OCI-LY1 (cell line): ENCODE data around the gene VPS41.

Source experiments
- H2AFZ ChIP-seq: fragments of 200-600 bp; sonication (generic), shearing (Covaris generic); 2 replicates; pipeline ENCODE4 v1.6.0; 2014; ENCODE audit warnings: antibody characterized with exemption, mild to moderate bottlenecking, low read length
- H3F3A ChIP-seq: fragments of 200-600 bp; sonication (generic), shearing (Covaris generic); 2 replicates; pipeline ENCODE4 v1.6.0; 2014; ENCODE audit warnings: mild to moderate bottlenecking, antibody characterized with exemption, low read length, moderate library complexity; ENCODE audit not compliant: insufficient read depth
- H3K27ac ChIP-seq: fragments of 200-600 bp; sonication (generic); 2 replicates; pipeline ENCODE4 v1.5.1; 2014; ENCODE audit warnings: low read length, mixed run types, mild to moderate bottlenecking, low read depth; ENCODE audit not compliant: poor library complexity, severe bottlenecking
- H3K27me3 ChIP-seq: fragments of 200-600 bp; sonication (generic); 2 replicates; pipeline ENCODE4 v1.6.0; 2014; ENCODE audit warnings: antibody characterized with exemption, mild to moderate bottlenecking, low read length, moderate library complexity; ENCODE audit not compliant: insufficient read depth
- H3K36me3 ChIP-seq: fragments of 200-600 bp; sonication (generic); 2 replicates; pipeline ENCODE4 v1.6.1; 2014; ENCODE audit warnings: mild to moderate bottlenecking, antibody characterized with exemption, low read length, moderate library complexity, mixed read lengths; ENCODE audit not compliant: insufficient read depth
- H3K4me1 ChIP-seq: fragments of 200-600 bp; sonication (generic); 2 replicates; pipeline ENCODE4 v1.5.1; 2014; ENCODE audit warnings: mild to moderate bottlenecking, low read length, moderate library complexity; ENCODE audit not compliant: insufficient read depth, severe bottlenecking
- H3K4me2 ChIP-seq: fragments of 200-600 bp; sonication (generic), shearing (Covaris generic); 2 replicates; pipeline ENCODE4 v1.6.1; 2014; ENCODE audit warnings: low read length
- H3K4me3 ChIP-seq: fragments of 200-600 bp; sonication (generic); 2 replicates; pipeline ENCODE4 v1.5.1; 2014; ENCODE audit warnings: low read length, low read depth, mild to moderate bottlenecking, mixed read lengths; ENCODE audit not compliant: poor library complexity, severe bottlenecking
- H3K79me2 ChIP-seq: fragments of 200-600 bp; shearing (Covaris generic); 2 replicates; pipeline ENCODE4 v1.6.1; 2016; ENCODE audit warnings: mixed run types, low read length, mixed read lengths; ENCODE audit not compliant: insufficient read depth
- H3K9ac ChIP-seq: fragments of 200-600 bp; sonication (generic), shearing (Covaris generic); 2 replicates; pipeline ENCODE4 v1.6.1; 2014; ENCODE audit warnings: mild to moderate bottlenecking, low read length, mixed read lengths
- H3K9me2 ChIP-seq: fragments of 200-600 bp; sonication (generic), shearing (Covaris generic); 2 replicates; pipeline ENCODE4 v1.6.1; 2014; ENCODE audit warnings: low read depth, mild to moderate bottlenecking, low read length, mixed read lengths
- H3K9me3 ChIP-seq: fragments of 200-600 bp; shearing (Covaris generic); 2 replicates; pipeline ENCODE4 v1.6.1; 2014; ENCODE audit warnings: low read length, mixed read lengths
- H4K20me1 ChIP-seq: fragments of 200-600 bp; sonication (generic), shearing (Covaris generic); 2 replicates; pipeline ENCODE4 v1.6.0; 2016; ENCODE audit warnings: mild to moderate bottlenecking, low read length; ENCODE audit not compliant: insufficient read depth
- EZH2 ChIP-seq: fragments of 200-600 bp; sonication (generic), shearing (Covaris generic); IDR thresholded peaks from 2 replicates; pipeline ENCODE4 v1.8.0; 2017; ENCODE audit warnings: borderline replicate concordance, mixed run types, mild to moderate bottlenecking, antibody characterized with exemption, low read length, moderate library complexity, mixed read lengths
- TF ChIP-seq, protein P1 (sequence below): fragments of 200-600 bp; sonication (generic), shearing (Covaris generic); IDR thresholded peaks from 2 replicates; pipeline ENCODE4 v1.5.1; 2017; ENCODE audit warnings: mild to moderate bottlenecking, antibody characterized with exemption, low read length, moderate library complexity, mixed read lengths

VPS41 gene

DNA sequence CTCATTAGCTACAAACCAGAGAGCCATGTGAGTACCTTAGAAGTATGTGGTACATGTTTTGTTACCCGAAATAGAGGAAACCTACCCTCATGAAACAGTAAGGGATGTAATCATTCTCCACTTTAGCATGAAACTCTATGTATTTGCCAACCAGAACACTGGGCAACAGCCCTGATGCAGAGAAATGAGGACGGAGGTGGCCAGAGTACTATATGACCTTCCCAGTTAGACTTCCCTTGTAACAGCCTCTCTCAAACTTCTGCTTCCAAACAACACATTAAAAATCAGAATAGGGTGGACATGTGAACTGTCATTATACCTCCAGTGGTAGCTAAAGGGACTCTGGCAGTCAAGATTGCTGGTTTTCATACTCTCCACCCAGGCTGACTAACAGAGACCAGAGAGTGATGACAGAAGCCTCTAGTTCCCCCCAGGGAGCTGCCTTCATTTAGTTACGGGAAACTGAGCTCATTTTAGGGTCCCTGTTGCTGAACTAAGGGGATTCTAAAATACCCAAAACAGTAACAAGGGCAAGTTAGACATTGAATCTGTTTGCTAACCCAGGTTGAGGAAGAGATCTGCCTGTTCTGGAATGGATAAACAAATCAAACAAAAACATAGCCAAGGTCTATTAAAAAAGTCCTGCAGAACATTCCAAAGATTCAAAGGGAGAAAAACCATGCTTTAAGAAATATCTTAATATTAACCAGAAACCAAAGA lies 83.1 kb downstream of the VPS41 start:
- Histone ChIP-seq H3K79me2 (no peaks in the 10 kb centered on the region), H2AFZ (no peak overlapping the region), H3K4me3 (no peak overlapping the region), H3K36me3 (no peaks in the 10 kb centered on the region), H3K4me2 (no peak overlapping the region), H3K9me2 (no peaks in the 10 kb centered on the region), H3K27ac (no peak overlapping the region), H4K20me1 (no peaks in the 10 kb centered on the region), H3K9ac (no peak overlapping the region), H3K4me1 (peaks cover 10% of the 10 kb centered on the region), H3K9me3 (no peaks in the 10 kb centered on the region), H3K27me3 (no peaks in the 10 kb centered on the region), H3F3A (no peaks in the 10 kb centered on the region)
- TF ChIP-seq, protein P1, sequence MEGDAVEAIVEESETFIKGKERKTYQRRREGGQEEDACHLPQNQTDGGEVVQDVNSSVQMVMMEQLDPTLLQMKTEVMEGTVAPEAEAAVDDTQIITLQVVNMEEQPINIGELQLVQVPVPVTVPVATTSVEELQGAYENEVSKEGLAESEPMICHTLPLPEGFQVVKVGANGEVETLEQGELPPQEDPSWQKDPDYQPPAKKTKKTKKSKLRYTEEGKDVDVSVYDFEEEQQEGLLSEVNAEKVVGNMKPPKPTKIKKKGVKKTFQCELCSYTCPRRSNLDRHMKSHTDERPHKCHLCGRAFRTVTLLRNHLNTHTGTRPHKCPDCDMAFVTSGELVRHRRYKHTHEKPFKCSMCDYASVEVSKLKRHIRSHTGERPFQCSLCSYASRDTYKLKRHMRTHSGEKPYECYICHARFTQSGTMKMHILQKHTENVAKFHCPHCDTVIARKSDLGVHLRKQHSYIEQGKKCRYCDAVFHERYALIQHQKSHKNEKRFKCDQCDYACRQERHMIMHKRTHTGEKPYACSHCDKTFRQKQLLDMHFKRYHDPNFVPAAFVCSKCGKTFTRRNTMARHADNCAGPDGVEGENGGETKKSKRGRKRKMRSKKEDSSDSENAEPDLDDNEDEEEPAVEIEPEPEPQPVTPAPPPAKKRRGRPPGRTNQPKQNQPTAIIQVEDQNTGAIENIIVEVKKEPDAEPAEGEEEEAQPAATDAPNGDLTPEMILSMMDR, result no peak
- no peak for TF ChIP-seq EZH2

DNA sequence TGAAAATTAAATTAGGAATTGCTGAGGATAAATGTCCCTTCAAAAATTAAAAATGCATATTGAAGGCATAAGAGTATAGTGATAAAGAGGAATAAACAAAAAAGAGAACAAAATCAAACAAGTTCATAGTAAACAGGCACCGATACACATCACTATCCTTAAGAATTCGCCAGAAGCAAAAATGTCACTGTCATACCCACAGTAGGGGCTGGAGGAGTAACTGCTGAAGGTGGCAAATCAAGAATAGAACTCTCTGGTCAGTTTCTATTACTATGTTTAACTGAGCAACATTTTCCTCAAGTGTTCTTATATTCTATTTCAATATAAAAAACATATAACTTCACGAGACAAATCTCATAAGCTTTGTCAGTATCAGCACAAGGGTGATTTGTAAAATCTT lies 84.0 kb downstream of the VPS41 start:
- H3K9ac ChIP-seq, result no peak overlapping the region
- H3K27me3 ChIP-seq, result no peaks in the 10 kb centered on the region
- H3K36me3 ChIP-seq, result no peaks in the 10 kb centered on the region
- no peaks in the 10 kb centered on the region for H3F3A ChIP-seq
- H2AFZ ChIP-seq, result no peak overlapping the region
- TF ChIP-seq, protein P1, result no peak
- no peak for TF ChIP-seq EZH2
- no peaks in the 10 kb centered on the region for H4K20me1 ChIP-seq
- H3K9me3 ChIP-seq, result no peaks in the 10 kb centered on the region
- no peaks in the 10 kb centered on the region for H3K9me2 ChIP-seq
- H3K4me1 ChIP-seq, result peaks cover 10% of the 10 kb centered on the region
- no peak overlapping the region for H3K27ac ChIP-seq
- no peaks in the 10 kb centered on the region for H3K79me2 ChIP-seq
- no peak overlapping the region for H3K4me2 ChIP-seq
- no peak overlapping the region for H3K4me3 ChIP-seq

DNA sequence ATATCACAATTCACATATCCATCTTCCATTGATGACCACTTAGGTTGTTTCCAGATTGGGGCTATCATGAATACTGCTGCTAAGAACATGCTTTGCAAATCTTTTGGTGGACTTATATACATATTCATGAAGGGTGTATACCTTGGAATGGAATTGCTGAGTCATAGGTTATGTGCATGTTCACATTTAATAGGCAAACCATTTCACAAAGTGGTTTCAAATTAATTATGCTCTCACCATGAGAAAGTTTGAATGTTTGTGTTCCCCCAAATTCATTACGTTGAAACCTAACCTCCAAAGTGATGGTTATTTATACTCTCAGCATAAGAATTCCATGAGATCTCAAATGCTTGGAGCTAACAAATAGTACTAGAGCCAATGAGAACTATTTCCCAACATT lies 86.4 kb downstream of the VPS41 start:
- Histone ChIP-seq H3K4me3 (no peak overlapping the region), H3K79me2 (no peaks in the 10 kb centered on the region), H3K4me2 (no peak overlapping the region), H3K4me1 (peaks cover 10% of the 10 kb centered on the region), H3K27ac (no peak overlapping the region), H3K36me3 (peaks cover 5% of the 10 kb centered on the region), H4K20me1 (no peaks in the 10 kb centered on the region), H3K9ac (no peak overlapping the region), H3K9me2 (no peaks in the 10 kb centered on the region), H3K27me3 (no peaks in the 10 kb centered on the region), H3F3A (no peaks in the 10 kb centered on the region), H2AFZ (no peak overlapping the region), H3K9me3 (no peaks in the 10 kb centered on the region)
- TF ChIP-seq EZH2, result no peak
- TF ChIP-seq, protein P1, result no peak
